CD4-positive, CD25-positive, alpha-beta regulatory T cell (primary cell): ENCODE data around the gene S100A6. TPM values are rescaled to one million over a fixed set of nuclear protein-coding genes. Genes with fewer than 3 reads are reported as not detected.

Source experiments
- ATAC-seq, 2 donors: fragments of 150-1000 bp; cut with Tn5 transposase; one replicate each; pipeline ENCODE4 v1.10.0; 2021; ENCODE audit warnings: low read depth in 2 of 2, moderate number of reproducible peaks in 2 of 2, moderate library complexity in 1 of 2
- DNase-seq, 3 donors: peaks; one replicate each; pipeline versions ENCODE4 v3.0.0 to v3.0.0-alpha.2; 2012 to 2022; ENCODE audit warnings: mixed read lengths in 1 of 3
- H3K27ac ChIP-seq: one replicate; pipeline ENCODE4 v1.7.0; 2013; ENCODE audit warnings: mild to moderate bottlenecking, low read length; ENCODE audit not compliant: insufficient read depth, poor library complexity, severe bottlenecking
- H3K27me3 ChIP-seq: one replicate; pipeline ENCODE4 v1.7.0; 2013; ENCODE audit warnings: low read length; ENCODE audit not compliant: control insufficient read depth, insufficient read depth
- H3K36me3 ChIP-seq: one replicate; pipeline ENCODE4 v1.7.0; 2013; ENCODE audit warnings: mild to moderate bottlenecking, low read length, moderate library complexity; ENCODE audit not compliant: control insufficient read depth, insufficient read depth
- H3K4me1 ChIP-seq: 2 replicates; pipeline ENCODE4 v1.7.0; 2013; ENCODE audit warnings: mild to moderate bottlenecking, low read length; ENCODE audit not compliant: insufficient read depth, control insufficient read depth, poor library complexity, severe bottlenecking
- H3K4me3 ChIP-seq: one replicate; pipeline ENCODE4 v1.7.0; 2013; ENCODE audit warnings: low read depth, mild to moderate bottlenecking, low read length, moderate library complexity
- H3K9me3 ChIP-seq, 2 experiments: 1 replicate in 1 of 2; 2 replicates in 1 of 2; pipeline ENCODE4 v1.7.0; 2013; ENCODE audit warnings: low read length in 2 of 2, mild to moderate bottlenecking in 1 of 2, moderate library complexity in 1 of 2; ENCODE audit not compliant: control insufficient read depth in 2 of 2
- H3K27ac Mint-ChIP-seq, 3 donors: one replicate each; pipeline ENCODE4 v1.8.0; 2020 to 2022; ENCODE audit warnings: mild to moderate bottlenecking in 3 of 3, mixed read lengths in 3 of 3, moderate library complexity in 2 of 3
- H3K27me3 Mint-ChIP-seq: one replicate; pipeline ENCODE4 v1.8.0; 2022; ENCODE audit warnings: mild to moderate bottlenecking, mixed read lengths
- H3K36me3 Mint-ChIP-seq: one replicate; pipeline ENCODE4 v1.8.0; 2020; ENCODE audit warnings: mixed read lengths
- H3K4me1 Mint-ChIP-seq, 4 donors: one replicate each; pipeline ENCODE4 v1.8.0; 2020 to 2022; ENCODE audit warnings: mixed read lengths in 4 of 4, mild to moderate bottlenecking in 1 of 4
- H3K4me3 Mint-ChIP-seq, 4 donors: one replicate each; pipeline ENCODE4 v1.8.0; 2020 to 2022; ENCODE audit warnings: mild to moderate bottlenecking in 4 of 4, mixed read lengths in 4 of 4, moderate library complexity in 3 of 4
- H3K9me3 Mint-ChIP-seq, 7 donors: one replicate each; pipeline ENCODE4 v1.8.0; 2020 to 2022; ENCODE audit warnings: mixed read lengths in 7 of 7, mild to moderate bottlenecking in 3 of 7, moderate library complexity in 2 of 7
- polyA plus RNA-seq, 4 donors: library from polyadenylated mRNA; unstranded; fragments of 300-500 nt; fragmentation: Illumina TruSeq; gene quantifications; one replicate each; pipeline ENCODE4 v1.2.3, GENCODE V29; 2021
- total RNA-seq: library from RNA; stranded (reverse); gene quantifications from one replicate; pipeline ENCODE4 v1.2.3, GENCODE V29; 2022

The S100A6 gene
- total and polyA plus RNA-seq, 5 donors from 2014 or later, result 304 to 1,174 (median 796) TPM

DNA sequence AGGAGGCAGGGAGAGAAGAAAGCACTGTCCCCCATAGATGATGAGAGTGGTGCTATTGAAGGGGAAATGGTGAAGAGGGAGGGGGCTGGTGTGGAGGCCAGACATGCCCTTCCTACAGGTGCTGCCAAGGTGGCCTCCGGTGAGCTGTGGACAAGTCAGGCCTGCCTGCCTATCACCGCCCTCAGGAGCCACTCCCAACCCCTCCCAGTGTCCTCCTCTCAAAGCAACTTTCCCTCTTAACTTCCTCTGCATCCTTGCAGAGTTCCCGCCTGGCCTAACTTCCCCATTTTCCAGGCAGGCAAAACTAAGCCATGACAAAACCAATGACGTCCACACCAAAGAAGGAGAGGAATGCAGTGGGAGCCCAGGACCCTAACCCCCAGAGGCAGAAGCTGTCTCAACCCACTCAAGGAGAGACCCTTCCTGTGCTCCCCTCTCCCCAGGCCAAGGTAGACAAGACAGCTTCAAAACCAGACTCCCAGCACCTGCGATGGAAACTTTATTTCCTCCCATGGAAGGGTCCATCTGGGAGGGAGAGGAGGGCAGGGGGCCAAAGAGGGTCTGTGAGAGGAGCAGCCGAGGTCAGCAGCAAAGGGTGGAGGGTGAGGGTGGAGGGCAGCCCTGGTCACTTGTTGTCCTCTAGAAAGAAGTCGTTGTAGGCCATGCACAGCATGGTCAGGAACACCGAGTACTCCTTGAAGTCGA, 1.0 kb upstream of the S100A6 start:
- Histone ChIP-seq H3K9me3 (no peaks in the 10 kb centered on the region), H3K36me3 (peaks cover 6% of the 10 kb centered on the region), H3K27ac (peak overlapping the region; percentile 96), H3K4me3 (peak overlapping the region; percentile 90), H3K27me3 (no peaks in the 10 kb centered on the region), H3K4me1 (peaks cover 75% of the 10 kb centered on the region)
- no peak for DNase-seq
- peaks cover 16% of the 10 kb centered on the region for H3K36me3 Mint-ChIP-seq
- H3K27me3 Mint-ChIP-seq, result peaks cover 4% of the 10 kb centered on the region
- H3K4me3 Mint-ChIP-seq, result peak overlapping the region; percentile 93 to 99 (median 96)
- no peak for ATAC-seq
- peaks cover 23 to 92% (median 70%) of the 10 kb centered on the region in 4 donors for H3K4me1 Mint-ChIP-seq
- H3K9me3 Mint-ChIP-seq, result no peaks in the 10 kb centered on the region
- peak overlapping the region; percentile 97 to 98 (median 97) for H3K27ac Mint-ChIP-seq

DNA sequence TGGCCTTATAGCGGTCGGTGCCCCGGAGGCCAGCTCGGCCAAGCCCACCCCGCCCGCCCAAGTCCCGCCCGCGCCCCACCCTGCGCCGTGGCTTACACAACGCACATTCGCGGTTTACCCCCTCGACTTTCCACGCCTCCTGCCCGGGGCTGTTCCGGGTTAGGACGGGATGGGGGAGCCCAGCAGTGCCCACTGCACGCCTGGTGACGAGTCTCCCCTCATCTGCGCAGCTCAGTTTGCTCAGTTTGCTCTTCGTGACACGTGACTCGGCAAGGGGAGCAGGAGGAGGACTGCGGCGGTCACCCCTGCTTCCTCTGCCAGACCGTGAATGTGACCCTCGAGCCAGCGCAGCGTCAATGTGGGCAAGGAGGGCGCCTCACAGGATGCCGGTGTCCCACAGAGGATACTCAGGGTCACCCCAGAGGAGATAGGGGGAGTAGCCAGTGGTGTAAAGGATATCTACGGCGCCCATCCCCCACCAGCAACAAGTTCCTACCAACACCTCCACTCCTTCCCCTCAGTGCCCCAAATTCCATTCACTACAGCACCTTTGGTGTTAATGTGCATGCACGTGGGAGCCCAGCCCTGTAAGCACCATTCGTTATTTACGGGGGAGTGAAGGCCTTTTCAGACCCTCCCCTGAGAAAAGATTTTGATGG, 350 bp upstream of the S100A6 start:
- H3K36me3 ChIP-seq, result peaks cover 6% of the 10 kb centered on the region
- peak; percentile 72 to 73 for ATAC-seq
- H3K36me3 Mint-ChIP-seq, result peaks cover 16% of the 10 kb centered on the region
- H3K9me3 ChIP-seq, result no peaks in the 10 kb centered on the region
- peaks cover 74% of the 10 kb centered on the region for H3K4me1 ChIP-seq
- no peaks in the 10 kb centered on the region for H3K27me3 ChIP-seq
- no peaks in the 10 kb centered on the region for H3K9me3 Mint-ChIP-seq
- H3K27ac Mint-ChIP-seq, result peak overlapping the region; percentile 97 to 98 (median 97)
- H3K4me3 Mint-ChIP-seq, result peak overlapping the region; percentile 93 to 99 (median 96)
- peak overlapping the region; percentile 90 for H3K4me3 ChIP-seq
- peak overlapping the region; percentile 96 for H3K27ac ChIP-seq
- H3K27me3 Mint-ChIP-seq, result peaks cover 4% of the 10 kb centered on the region
- H3K4me1 Mint-ChIP-seq, result peaks cover 23 to 92% (median 69%) of the 10 kb centered on the region in 4 donors
- peak; percentile 82 to 92 (median 83) for DNase-seq

- Histone ChIP-seq H3K9me3 (no peaks in the 10 kb centered on the region), H3K27ac (peak overlapping the region; percentile 96), H3K4me1 (peaks cover 61% of the 10 kb centered on the region), H3K27me3 (no peaks in the 10 kb centered on the region), H3K36me3 (peaks cover 6% of the 10 kb centered on the region), H3K4me3 (peak overlapping the region; percentile 90)
- ATAC-seq (no peak), DNase-seq (no peak)
- H3K36me3 Mint-ChIP-seq, result peaks cover 9% of the 10 kb centered on the region
- H3K4me1 Mint-ChIP-seq, result peaks cover 23 to 85% (median 63%) of the 10 kb centered on the region in 4 donors
- peak overlapping the region; percentile 93 to 99 (median 96) for H3K4me3 Mint-ChIP-seq
- H3K9me3 Mint-ChIP-seq, result no peaks in the 10 kb centered on the region
- peak overlapping the region; percentile 96 to 97 (median 97) for H3K27ac Mint-ChIP-seq
- H3K27me3 Mint-ChIP-seq, result peaks cover 4% of the 10 kb centered on the region
Measured at GRCh38 chr1:153534925-153535241, 908 bp downstream of the S100A6 start.

GRCh38 chr1:153534226-153534924, 1.4 kb downstream of the S100A6 start:
- H3K27ac Mint-ChIP-seq, result peak overlapping the region; percentile 96 to 97 (median 97)
- no peak for ATAC-seq

DNA sequence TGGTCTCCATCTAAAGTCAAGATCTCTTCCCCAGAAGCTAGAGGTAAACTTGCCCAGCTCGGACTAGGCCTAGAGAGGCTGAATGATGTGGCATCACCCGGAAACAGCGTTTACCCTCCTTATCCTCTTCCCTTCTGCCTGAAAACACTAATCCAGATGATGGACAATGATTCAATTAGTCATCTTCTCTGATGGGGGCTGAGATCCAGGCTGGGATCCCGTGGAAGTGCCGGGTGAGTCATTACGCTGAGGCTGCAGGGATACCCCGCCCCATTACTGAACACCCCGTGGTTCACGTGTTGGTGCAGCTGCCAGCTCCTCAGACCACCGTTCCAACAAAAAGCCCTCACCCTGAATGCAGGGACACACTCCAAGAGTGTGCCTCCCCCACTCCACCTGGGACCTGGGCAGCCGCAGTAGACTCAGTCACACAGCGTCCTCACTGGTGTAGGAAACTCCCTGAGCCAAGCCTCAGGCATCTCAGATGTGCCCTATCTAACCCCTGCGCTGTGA, 2.0 kb downstream of the S100A6 start:
- DNase-seq (peak in 1 of 3 donors; percentile 36), ATAC-seq (no peak)
- Histone ChIP-seq H3K9me3 (no peaks in the 10 kb centered on the region), H3K27me3 (no peaks in the 10 kb centered on the region), H3K27ac (peak overlapping the region; percentile 96), H3K4me3 (peak overlapping the region; percentile 90), H3K36me3 (peaks cover 6% of the 10 kb centered on the region), H3K4me1 (peaks cover 56% of the 10 kb centered on the region)
- Mint-ChIP-seq H3K27ac (peak overlapping the region; percentile 96 to 97 (median 97)), H3K36me3 (peaks cover 9% of the 10 kb centered on the region), H3K4me1 (peaks cover 19 to 77% (median 57%) of the 10 kb centered on the region in 4 donors), H3K27me3 (peaks cover 4% of the 10 kb centered on the region), H3K4me3 (peak overlapping the region; percentile 93 to 99 (median 96)), H3K9me3 (no peaks in the 10 kb centered on the region)

More at GRCh38 chr1:153534226-153534924, 1.4 kb downstream of the S100A6 start:
- H3K36me3 Mint-ChIP-seq, result peaks cover 9% of the 10 kb centered on the region
- H3K9me3 ChIP-seq, result no peaks in the 10 kb centered on the region
- peak overlapping the region; percentile 90 for H3K4me3 ChIP-seq
- peaks cover 20 to 80% (median 58%) of the 10 kb centered on the region in 4 donors for H3K4me1 Mint-ChIP-seq
- peak overlapping the region; percentile 93 to 99 (median 96) for H3K4me3 Mint-ChIP-seq
- H3K27ac ChIP-seq, result peak overlapping the region; percentile 96
- peaks cover 4% of the 10 kb centered on the region for H3K27me3 Mint-ChIP-seq
- H3K4me1 ChIP-seq, result peaks cover 56% of the 10 kb centered on the region
- no peak for DNase-seq
- peaks cover 6% of the 10 kb centered on the region for H3K36me3 ChIP-seq
- no peaks in the 10 kb centered on the region for H3K9me3 Mint-ChIP-seq
- no peaks in the 10 kb centered on the region for H3K27me3 ChIP-seq

GRCh38 chr1:153532769-153533599, 2.8 kb downstream of the S100A6 start:
- H3K27ac Mint-ChIP-seq, result peak overlapping the region; percentile 96 to 97 (median 97)
- H3K4me1 Mint-ChIP-seq, result peaks cover 19 to 71% (median 55%) of the 10 kb centered on the region in 4 donors
- peak; percentile 15 to 32 for ATAC-seq

More at GRCh38 chr1:153532769-153533599, 2.8 kb downstream of the S100A6 start:
- Histone ChIP-seq H3K27me3 (no peaks in the 10 kb centered on the region), H3K4me3 (peak overlapping the region; percentile 90), H3K4me1 (peaks cover 56% of the 10 kb centered on the region), H3K36me3 (peaks cover 6% of the 10 kb centered on the region), H3K9me3 (no peaks in the 10 kb centered on the region), H3K27ac (peak overlapping the region; percentile 96)
- peak overlapping the region; percentile 93 to 99 (median 96) for H3K4me3 Mint-ChIP-seq
- no peaks in the 10 kb centered on the region for H3K9me3 Mint-ChIP-seq
- H3K36me3 Mint-ChIP-seq, result peaks cover 9% of the 10 kb centered on the region
- DNase-seq, result peak; percentile 71 to 87 (median 77)
- peaks cover 4% of the 10 kb centered on the region for H3K27me3 Mint-ChIP-seq
